Measurements from ENCODE around the gene TENM4. TPM values are rescaled to one million over a fixed set of nuclear protein-coding genes. Genes with fewer than 3 reads are reported as not detected.
"Not testable (repeated sequence)": the region's sequence is repeated elsewhere in the genome, so short reads cannot be mapped to it uniquely, and the experiment has no call there.

TENM4 gene
- total RNA-seq, 1 experiment from 2014 or later: 9.9 TPM

DNA sequence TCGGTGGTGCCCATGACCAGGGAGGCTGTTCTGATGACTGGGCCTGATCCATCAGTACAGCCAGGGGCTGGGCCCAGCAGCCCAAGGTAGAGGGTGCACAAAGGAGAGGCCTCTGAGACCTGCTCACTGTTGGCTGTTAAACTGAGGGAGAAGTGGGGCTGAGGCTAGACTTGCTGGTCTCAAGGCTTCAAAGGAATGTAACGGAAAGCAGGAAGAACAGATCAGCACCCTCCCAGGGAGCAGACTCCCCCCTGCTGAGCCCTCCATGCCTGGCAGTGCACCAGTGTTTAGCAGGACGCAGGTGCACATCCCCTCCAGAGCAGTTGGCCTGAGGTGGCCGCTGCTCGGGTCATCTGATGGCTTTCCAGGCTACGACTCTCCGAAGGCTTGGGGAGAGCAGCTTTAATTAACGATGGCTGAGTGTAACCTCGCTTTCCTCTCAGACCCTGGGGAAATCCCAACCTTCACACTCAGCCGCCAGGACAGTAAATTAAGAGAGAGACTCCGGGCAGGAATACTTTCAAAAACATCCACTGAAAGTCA is 610.5 kb downstream of the TENM4 start:
- ChIA-PET CTCF (interaction anchor here (1.2 to 1.6 kb wide), 2 partner anchors 32 to 185 kb away, joined by 3 to 4 read pairs; no protein-coding TSS in a partner anchor), POLR2A (no interaction called here)
- intact Hi-C loops (cut with micrococcal nuclease): no loop called here
- no peak for DNase-seq (ENCODE audit: unreplicated experiment)
- Mint-ChIP-seq H3K9me3 (ENCODE audit: unreplicated experiment) (no peaks in the 10 kb centered on the region), H3K4me1 (ENCODE audit: insufficient read depth, unreplicated experiment) (no peaks in the 10 kb centered on the region), H3K27ac (ENCODE audit: low read depth, unreplicated experiment) (no peak overlapping the region), H3K4me3 (ENCODE audit: unreplicated experiment) (no peak overlapping the region), H3K36me3 (ENCODE audit: insufficient read depth, unreplicated experiment) (no peaks in the 10 kb centered on the region), H3K27me3 (ENCODE audit: insufficient read depth, unreplicated experiment) (no peaks in the 10 kb centered on the region)
- BruUV-seq (replicated peaks): no TSS peak
- TF ChIP-seq, protein P1, sequence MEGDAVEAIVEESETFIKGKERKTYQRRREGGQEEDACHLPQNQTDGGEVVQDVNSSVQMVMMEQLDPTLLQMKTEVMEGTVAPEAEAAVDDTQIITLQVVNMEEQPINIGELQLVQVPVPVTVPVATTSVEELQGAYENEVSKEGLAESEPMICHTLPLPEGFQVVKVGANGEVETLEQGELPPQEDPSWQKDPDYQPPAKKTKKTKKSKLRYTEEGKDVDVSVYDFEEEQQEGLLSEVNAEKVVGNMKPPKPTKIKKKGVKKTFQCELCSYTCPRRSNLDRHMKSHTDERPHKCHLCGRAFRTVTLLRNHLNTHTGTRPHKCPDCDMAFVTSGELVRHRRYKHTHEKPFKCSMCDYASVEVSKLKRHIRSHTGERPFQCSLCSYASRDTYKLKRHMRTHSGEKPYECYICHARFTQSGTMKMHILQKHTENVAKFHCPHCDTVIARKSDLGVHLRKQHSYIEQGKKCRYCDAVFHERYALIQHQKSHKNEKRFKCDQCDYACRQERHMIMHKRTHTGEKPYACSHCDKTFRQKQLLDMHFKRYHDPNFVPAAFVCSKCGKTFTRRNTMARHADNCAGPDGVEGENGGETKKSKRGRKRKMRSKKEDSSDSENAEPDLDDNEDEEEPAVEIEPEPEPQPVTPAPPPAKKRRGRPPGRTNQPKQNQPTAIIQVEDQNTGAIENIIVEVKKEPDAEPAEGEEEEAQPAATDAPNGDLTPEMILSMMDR (IDR thresholded peaks at IDR 0.05; ENCODE audit: unreplicated experiment): no peak

DNA sequence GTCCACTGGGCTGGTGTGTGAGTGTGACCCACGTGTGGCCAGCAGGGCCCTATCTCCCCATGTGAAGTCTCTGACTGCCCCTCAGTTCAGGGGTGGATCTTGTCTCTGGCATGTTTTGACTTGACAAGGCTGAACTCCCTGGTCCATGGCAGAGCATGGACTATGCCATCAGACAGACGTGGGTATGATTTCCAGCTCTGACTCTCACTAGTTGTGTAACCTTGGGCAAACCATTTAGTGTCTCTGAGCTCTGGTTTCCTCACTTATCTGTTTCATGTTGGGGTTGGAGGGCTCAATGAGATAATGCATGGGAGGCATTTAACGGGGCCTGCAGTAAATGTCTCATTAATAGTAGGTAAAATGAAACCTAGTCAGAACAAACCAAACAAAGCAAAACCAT is 611.7 kb downstream of the TENM4 start:
- CTCF ChIA-PET: interaction anchor here (0.6 to 1.6 kb wide), 6 partner anchors 114 to 1014 kb away, joined by 3 to 6 read pairs (median 3); no protein-coding TSS in a partner anchor
- POLR2A ChIA-PET: interaction anchor here (0.6 kb wide), 1 partner anchor 105 kb away, joined by 3 read pairs; no protein-coding TSS in a partner anchor
- peak; percentile 6 for DNase-seq (ENCODE audit: unreplicated experiment)
- H3K4me3 Mint-ChIP-seq (ENCODE audit: unreplicated experiment): no peak overlapping the region
- peak overlapping the region; percentile 11 for H3K27ac Mint-ChIP-seq (ENCODE audit: low read depth, unreplicated experiment)
- no peaks in the 10 kb centered on the region for H3K36me3 Mint-ChIP-seq (ENCODE audit: insufficient read depth, unreplicated experiment)
- no TSS peak for BruUV-seq (replicated peaks)
- TF ChIP-seq, protein P1 (IDR thresholded peaks at IDR 0.05; ENCODE audit: unreplicated experiment): no peak
- H3K27me3 Mint-ChIP-seq (ENCODE audit: insufficient read depth, unreplicated experiment): no peaks in the 10 kb centered on the region
- intact Hi-C loops (cut with micrococcal nuclease): no loop called here
- H3K4me1 Mint-ChIP-seq (ENCODE audit: insufficient read depth, unreplicated experiment): no peaks in the 10 kb centered on the region
- no peaks in the 10 kb centered on the region for H3K9me3 Mint-ChIP-seq (ENCODE audit: unreplicated experiment)

DNA sequence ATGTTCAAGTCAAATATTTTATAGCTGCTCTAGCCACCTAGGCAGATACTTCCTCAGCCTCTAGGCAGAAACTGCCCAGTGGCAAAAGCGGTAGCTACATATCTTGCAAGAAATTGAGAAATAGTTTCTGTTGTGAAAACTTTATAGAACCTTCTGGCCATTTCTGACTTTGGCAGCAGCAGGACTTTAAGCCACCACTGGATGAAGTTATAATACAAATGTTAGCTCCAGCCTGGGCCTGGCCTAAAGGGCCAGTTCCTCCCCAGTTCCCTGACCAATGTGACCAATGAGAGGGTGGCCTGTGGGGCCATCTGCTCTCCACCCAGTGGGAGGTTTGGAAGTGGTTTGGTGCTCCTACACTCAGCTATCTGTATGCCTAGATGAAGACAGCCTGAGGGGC is 612.2 kb downstream of the TENM4 start:
- Mint-ChIP-seq H3K36me3 (ENCODE audit: insufficient read depth, unreplicated experiment) (no peaks in the 10 kb centered on the region), H3K4me3 (ENCODE audit: unreplicated experiment) (no peak overlapping the region), H3K27me3 (ENCODE audit: insufficient read depth, unreplicated experiment) (no peaks in the 10 kb centered on the region), H3K4me1 (ENCODE audit: insufficient read depth, unreplicated experiment) (no peaks in the 10 kb centered on the region), H3K9me3 (ENCODE audit: unreplicated experiment) (no peaks in the 10 kb centered on the region), H3K27ac (ENCODE audit: low read depth, unreplicated experiment) (peak overlapping the region; percentile 11)
- no TSS peak for BruUV-seq (replicated peaks)
- DNase-seq (ENCODE audit: unreplicated experiment): peak; percentile 10
- CTCF ChIA-PET: interaction anchor here (0.6 to 1.6 kb wide), 6 partner anchors 113 to 1014 kb away, joined by 3 to 6 read pairs (median 3); no protein-coding TSS in a partner anchor
- TF ChIP-seq, protein P1 (IDR thresholded peaks at IDR 0.05; ENCODE audit: unreplicated experiment): no peak
- POLR2A ChIA-PET: interaction anchor here (0.6 to 0.7 kb wide), 2 partner anchors 12 to 106 kb away, joined by 3 to 5 read pairs; no protein-coding TSS in a partner anchor
- intact Hi-C loops (cut with micrococcal nuclease): no loop called here

DNA sequence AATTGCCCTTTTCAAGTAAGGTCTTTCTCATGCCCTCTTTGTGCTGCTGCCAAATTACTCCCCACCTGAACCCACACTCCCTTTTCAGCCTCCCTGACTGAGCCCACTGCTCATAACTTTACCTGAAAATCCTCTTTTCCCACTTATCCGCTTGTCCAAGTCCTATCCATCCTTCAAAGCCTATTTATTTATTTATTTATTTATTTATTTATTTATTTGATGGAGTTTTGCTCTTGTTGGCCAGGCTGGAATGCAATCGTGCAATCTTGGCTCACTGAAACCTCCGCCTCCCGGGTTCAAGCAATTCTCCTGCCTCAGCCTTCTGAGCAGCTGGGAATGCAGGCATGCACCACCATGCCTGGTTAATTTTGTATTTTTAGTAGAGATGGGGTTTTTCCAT is 613.5 kb downstream of the TENM4 start:
- H3K27ac Mint-ChIP-seq (ENCODE audit: low read depth, unreplicated experiment); intact Hi-C loops (cut with micrococcal nuclease); H3K27me3 Mint-ChIP-seq (ENCODE audit: insufficient read depth, unreplicated experiment); POLR2A ChIA-PET; H3K9me3 Mint-ChIP-seq (ENCODE audit: unreplicated experiment); DNase-seq (ENCODE audit: unreplicated experiment); H3K4me3 Mint-ChIP-seq (ENCODE audit: unreplicated experiment); BruUV-seq (replicated peaks); H3K4me1 Mint-ChIP-seq (ENCODE audit: insufficient read depth, unreplicated experiment); H3K36me3 Mint-ChIP-seq (ENCODE audit: insufficient read depth, unreplicated experiment); CTCF ChIA-PET: not testable (repeated sequence)

Measured in MCF 10A (cell line).